Adrenal gland (tissue), 12 donors: ENCODE data around the gene GRIFIN. TPM values are rescaled to one million over a fixed set of nuclear protein-coding genes. Genes with fewer than 3 reads are reported as not detected.

Experiments used
- DNase-seq, 7 donors: peaks; one replicate each; pipeline ENCODE4 v3.0.0-alpha.2; 2019 to 2020
- H3K27ac ChIP-seq, 5 donors: fragments of 200-600 bp; sonication (generic) in 4 of 5; 1 replicate in 3 of 5; 2 replicates in 2 of 5; pipeline versions ENCODE4 v1.5.1 to v1.8.0; 2016 to 2020; ENCODE audit warnings: mild to moderate bottlenecking in 1 of 5
- H3K27me3 ChIP-seq: fragments of 200-600 bp; 2 replicates; pipeline ENCODE4 v1.8.0; 2021
- H3K36me3 ChIP-seq, 2 donors: fragments of 200-600 bp; replicated peaks in 1 of 2; 1 replicate in 1 of 2; 2 replicates in 1 of 2; pipeline versions ENCODE4 v1.5.1 to v1.8.0; 2018 to 2022
- H3K4me1 ChIP-seq, 2 donors: fragments of 200-600 bp; replicated peaks in 1 of 2; 1 replicate in 1 of 2; 2 replicates in 1 of 2; pipeline versions ENCODE4 v1.5.1 to v1.8.0; 2018 to 2021
- H3K4me3 ChIP-seq, 4 donors: fragments of 200-600 bp; sonication (generic) in 3 of 4; one replicate each; pipeline ENCODE4 v1.5.1; 2016 to 2018
- H3K9me3 ChIP-seq, 3 donors: fragments of 200-600 bp; sonication (generic) in 1 of 3; replicated peaks in 1 of 3; 1 replicate in 2 of 3; 2 replicates in 1 of 3; pipeline versions ENCODE4 v1.5.1 to v1.8.0; 2016 to 2021
- CTCF ChIP-seq, 6 experiments: fragments of 450-650 bp in 4 of 6; fragments of 200-600 bp in 2 of 6; sonication (generic) in 1 of 6; IDR thresholded peaks; 1 replicate in 5 of 6; 2 replicates in 1 of 6; pipeline versions ENCODE4 v1.5.1 to v1.8.0; 2016 to 2021; ENCODE audit warnings: antibody characterized with exemption in 6 of 6, mild to moderate bottlenecking in 2 of 6, moderate library complexity in 1 of 6
- POLR2A ChIP-seq, 2 donors: fragments of 450-650 bp; IDR thresholded peaks; one replicate each; pipeline ENCODE4 v1.6.1; 2017; ENCODE audit warnings: antibody characterized with exemption in 2 of 2, mild to moderate bottlenecking in 2 of 2, moderate library complexity in 1 of 2
- WGBS, 4 donors: extraction: QIAGEN DNeasy Blood & Tissue Kit in 2 of 4; methylation state at CpG; one replicate each; pipeline versions ENCODE4 v1.1.5 to v1.1.7; 2013 to 2017; 5-methylcytosine and 5-hydroxymethylcytosine counted together
- intact Hi-C, 2 donors: fragments of 100-400 bp; cut with DNase I; formaldehyde crosslinking; loops; one replicate each; pipeline versions ENCODE4 v1.14.1 to v1.15.0; 2022 to 2023
- polyA plus RNA-seq, 3 donors: library from polyadenylated mRNA; stranded (reverse); fragments of 200-250 nt in 2 of 3; fragments of 350-450 nt in 1 of 3; fragmentation: Illumina TruSeq in 1 of 3; extraction: RNeasy Lipid Tissue Mini Kit (QIAGEN cat#74804) in 1 of 3; gene quantifications; one replicate each; pipeline ENCODE4 v1.2.3, GENCODE V29; 2013 to 2014
- total RNA-seq, 9 donors: library from RNA; depleted of rRNA in 4 of 9; stranded (reverse); fragments of >200 nt in 4 of 9; fragments of 120-200 nt in 1 of 9; fragmentation: NEBNext Ultra II Directional in 1 of 9; extraction: Animal tissue kit (Norgen Biotek cat#: 25700) in 1 of 9; gene quantifications; one replicate each; pipeline versions ENCODE4 v1.1.0 to v1.2.4, GENCODE V29; 2013 to 2023
- donor health status: healthy with polysubstance abuse.
- donor health status: Bipolar disorder and iron deficiency.
- donor health status: DM: yes; HTN: yes; CAD: no.
- donor health status: DM: no; HTN: no; CAD: no.
- donor health status: DM: no; HTN: no; CAD: no.
- donor health status: DM: yes; HTN: yes; CAD: no.

Gene GRIFIN
- total and polyA plus RNA-seq, 12 donors: not detected

- Histone ChIP-seq H3K27me3 (peaks cover 10% of the 10 kb centered on the region), H3K9me3 (no peaks in the 10 kb centered on the region), H3K36me3 (no peaks in the 10 kb centered on the region), H3K27ac (no peak overlapping the region), H3K4me3 (no peak overlapping the region), H3K4me1 (peaks cover 0 to 17% of the 10 kb centered on the region in 2 donors)
- intact Hi-C loops: loop anchor here (2.0 to 10.0 kb wide), 4 partner anchors 83 to 209 kb away; partner anchors contain the start of genes AMZ1 (in 1 of the 2) and IQCE (in 1 of the 2)
- no peak for DNase-seq
- 89 to 90% (median 90%) methylated on average over 15 to 18 of the region's 18 CpGs; no CpG with 5 or more reads in 1 of the 4 donors for WGBS, 4 donors
- TF ChIP-seq CTCF (IDR thresholded peaks at IDR 0.05) (no peak), POLR2A (IDR thresholded peaks at IDR 0.05) (no peak)
These were observed 551 bp downstream of the GRIFIN start for GRCh38 chr7:2475678-2476015.

- no peak overlapping the region for H3K4me3 ChIP-seq
- WGBS, 4 donors: 80 to 90% (median 83%) methylated on average over 1 to 28 of the region's 28 CpGs
- intact Hi-C loops: loop anchor here (2.0 to 10.0 kb wide), 4 partner anchors 84 to 210 kb away; partner anchors contain the start of genes AMZ1 (in 1 of the 2) and IQCE (in 1 of the 2)
- TF ChIP-seq POLR2A (IDR thresholded peaks at IDR 0.05) (no peak), CTCF (IDR thresholded peaks at IDR 0.05) (no peak)
- H3K4me1 ChIP-seq: peaks cover 0 to 17% of the 10 kb centered on the region in 2 donors
- H3K36me3 ChIP-seq: no peaks in the 10 kb centered on the region
- H3K27me3 ChIP-seq: peaks cover 10% of the 10 kb centered on the region
- no peak overlapping the region for H3K27ac ChIP-seq
- no peaks in the 10 kb centered on the region for H3K9me3 ChIP-seq
- no peak for DNase-seq
These were observed 1.2 kb downstream of the GRIFIN start for GRCh38 chr7:2474813-2475677.

- no peaks in the 10 kb centered on the region for H3K36me3 ChIP-seq
- intact Hi-C loops: loop anchor here (2.0 to 10.0 kb wide), 3 partner anchors 85 to 211 kb away; partner anchors contain the start of genes AMZ1 (in 1 of the 2) and IQCE (in 1 of the 2)
These were observed 2.0 kb downstream of the GRIFIN start for GRCh38 chr7:2474224-2474623.

More at GRCh38 chr7:2474224-2474623, 2.0 kb downstream of the GRIFIN start:
- H3K4me1 ChIP-seq: peaks cover 0 to 17% of the 10 kb centered on the region in 2 donors
- H3K27me3 ChIP-seq: peaks cover 10% of the 10 kb centered on the region
- no peak for DNase-seq
- TF ChIP-seq POLR2A (IDR thresholded peaks at IDR 0.05) (no peak), CTCF (IDR thresholded peaks at IDR 0.05) (no peak)
- H3K27ac ChIP-seq: no peak overlapping the region
- WGBS, 4 donors: 75 to 100% (median 89%) methylated on average over 1 to 15 of the region's 15 CpGs; no CpG with 5 or more reads in 1 of the 4 donors
- H3K4me3 ChIP-seq: no peak overlapping the region
- no peaks in the 10 kb centered on the region for H3K9me3 ChIP-seq
